K562 (cell line): ENCODE measurements around the gene GON4L. TPM values are rescaled to one million over a fixed set of nuclear protein-coding genes. Genes with fewer than 3 reads are reported as not detected.
A peak's percentile ranks its signal among the peaks of the same experiment; 100 is the strongest.

Source experiments
- ELF1 ChIP-seq: fragments of 200-800 bp; sonication (Bioruptor generic); IDR thresholded peaks from 2 replicates; pipeline ENCODE4 v1.6.1; 2016; ENCODE audit warnings: missing genetic modification characterization, missing compliant biosample characterization
- HDAC1 ChIP-seq, 2 experiments: fragments of 450-650 bp; IDR thresholded peaks; 2 replicates each; pipeline ENCODE4 v1.6.1; 2016 to 2017; ENCODE audit warnings: inconsistent platforms in 1 of 2, mild to moderate bottlenecking in 1 of 2, moderate library complexity in 1 of 2
- HDAC2 ChIP-seq: fragments of 450-650 bp; IDR thresholded peaks from 2 replicates; pipeline ENCODE4 v1.6.1; 2016; ENCODE audit warnings: mild to moderate bottlenecking
- LCOR ChIP-seq: sonication (generic); formaldehyde crosslinking; IDR thresholded peaks from 2 replicates; pipeline ENCODE4 v1.8.0; 2022; ENCODE audit warnings: mild to moderate bottlenecking, missing genetic modification reagents
- SPI1 ChIP-seq: IDR thresholded peaks from 2 replicates; pipeline ENCODE4 v1.6.1; 2011; ENCODE audit warnings: low read depth, low read length, control low read depth, borderline replicate concordance
- polyA plus RNA-seq, 8 experiments: library from polyadenylated mRNA; depleted of rRNA in 4 of 8; stranded (reverse) in 5 of 8; unstranded in 3 of 8; fragments of >200 nt; fragmentation: Nextera tagmentation in 2 of 8; fragmentation: Illumina TruSeq in 1 of 8; extraction: Ambion mirVana in 2 of 8; extraction: Trizol in 1 of 8; gene quantifications; 2 replicates each; pipeline versions ENCODE4 v1.2.1 to v1.2.3, GENCODE V29; 2011 to 2014; ENCODE audit warnings: inconsistent platforms in 1 of 8, missing spikeins in 1 of 8
- total RNA-seq, 7 experiments: library from RNA; depleted of rRNA in 6 of 7; stranded (reverse); fragments of >200 nt in 6 of 7; fragmentation: Illumina TruSeq in 2 of 7; extraction: Trizol in 2 of 7; gene quantifications; 2 replicates each; pipeline versions ENCODE4 v1.2.1 to v1.2.3, GENCODE V29; 2011 to 2021; ENCODE audit warnings: low replicate concordance in 1 of 7
- TF ChIP-seq, protein P1 (sequence below): fragments of 450-650 bp; IDR thresholded peaks from 2 replicates; pipeline ENCODE4 v1.6.1; 2016; ENCODE audit warnings: mild to moderate bottlenecking, moderate library complexity

Gene GON4L
- total and polyA plus RNA-seq, 9 of the 15 experiments (the other 6 are each of a cell fraction or from before 2014, with no cell fraction given): 20.2 to 47.4 (median 33.6) TPM

DNA sequence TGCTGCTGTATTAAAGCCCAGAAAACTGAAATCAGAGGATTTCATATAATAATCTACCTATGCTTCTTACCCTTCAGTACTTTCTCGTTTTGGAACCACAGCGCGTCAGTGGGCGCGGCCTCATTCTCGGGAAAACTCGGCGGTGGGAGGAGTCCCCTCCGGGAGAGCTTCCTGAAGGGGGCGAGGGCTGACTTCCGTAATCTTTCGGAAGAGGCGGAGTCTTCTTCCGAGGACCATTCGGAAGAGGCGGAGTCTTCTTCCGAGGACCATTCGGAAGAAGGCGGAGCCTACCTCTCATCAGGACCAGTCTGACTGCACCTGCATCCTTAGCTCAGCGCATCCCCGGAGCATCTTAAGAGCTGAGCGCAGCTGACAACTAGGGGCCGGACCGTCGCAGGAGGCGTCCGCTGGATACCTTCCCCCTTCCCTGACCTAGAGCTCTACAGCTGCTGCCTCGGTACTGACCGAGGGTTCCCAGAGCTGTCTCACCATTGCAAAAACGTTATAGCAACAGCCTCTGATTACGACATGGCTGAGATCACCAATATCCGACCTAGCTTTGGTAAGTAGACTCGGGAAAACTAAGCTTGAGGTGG is 2.3 kb upstream of the GON4L start, which contains the start of gene SYT11 (continued):
- TF ChIP-seq HDAC1 (IDR thresholded peaks at IDR 0.05) (peak in 1 of 2 experiments; percentile 89; a peak in 2 of 4 replicates), LCOR (0 out of 2 replicates have a peak, but pooled peaks have one; percentile 65), ELF1 (tag) (peak; percentile 90), HDAC2 (peak; percentile 99), SPI1 (peak; percentile 82)
- TF ChIP-seq, protein P1, sequence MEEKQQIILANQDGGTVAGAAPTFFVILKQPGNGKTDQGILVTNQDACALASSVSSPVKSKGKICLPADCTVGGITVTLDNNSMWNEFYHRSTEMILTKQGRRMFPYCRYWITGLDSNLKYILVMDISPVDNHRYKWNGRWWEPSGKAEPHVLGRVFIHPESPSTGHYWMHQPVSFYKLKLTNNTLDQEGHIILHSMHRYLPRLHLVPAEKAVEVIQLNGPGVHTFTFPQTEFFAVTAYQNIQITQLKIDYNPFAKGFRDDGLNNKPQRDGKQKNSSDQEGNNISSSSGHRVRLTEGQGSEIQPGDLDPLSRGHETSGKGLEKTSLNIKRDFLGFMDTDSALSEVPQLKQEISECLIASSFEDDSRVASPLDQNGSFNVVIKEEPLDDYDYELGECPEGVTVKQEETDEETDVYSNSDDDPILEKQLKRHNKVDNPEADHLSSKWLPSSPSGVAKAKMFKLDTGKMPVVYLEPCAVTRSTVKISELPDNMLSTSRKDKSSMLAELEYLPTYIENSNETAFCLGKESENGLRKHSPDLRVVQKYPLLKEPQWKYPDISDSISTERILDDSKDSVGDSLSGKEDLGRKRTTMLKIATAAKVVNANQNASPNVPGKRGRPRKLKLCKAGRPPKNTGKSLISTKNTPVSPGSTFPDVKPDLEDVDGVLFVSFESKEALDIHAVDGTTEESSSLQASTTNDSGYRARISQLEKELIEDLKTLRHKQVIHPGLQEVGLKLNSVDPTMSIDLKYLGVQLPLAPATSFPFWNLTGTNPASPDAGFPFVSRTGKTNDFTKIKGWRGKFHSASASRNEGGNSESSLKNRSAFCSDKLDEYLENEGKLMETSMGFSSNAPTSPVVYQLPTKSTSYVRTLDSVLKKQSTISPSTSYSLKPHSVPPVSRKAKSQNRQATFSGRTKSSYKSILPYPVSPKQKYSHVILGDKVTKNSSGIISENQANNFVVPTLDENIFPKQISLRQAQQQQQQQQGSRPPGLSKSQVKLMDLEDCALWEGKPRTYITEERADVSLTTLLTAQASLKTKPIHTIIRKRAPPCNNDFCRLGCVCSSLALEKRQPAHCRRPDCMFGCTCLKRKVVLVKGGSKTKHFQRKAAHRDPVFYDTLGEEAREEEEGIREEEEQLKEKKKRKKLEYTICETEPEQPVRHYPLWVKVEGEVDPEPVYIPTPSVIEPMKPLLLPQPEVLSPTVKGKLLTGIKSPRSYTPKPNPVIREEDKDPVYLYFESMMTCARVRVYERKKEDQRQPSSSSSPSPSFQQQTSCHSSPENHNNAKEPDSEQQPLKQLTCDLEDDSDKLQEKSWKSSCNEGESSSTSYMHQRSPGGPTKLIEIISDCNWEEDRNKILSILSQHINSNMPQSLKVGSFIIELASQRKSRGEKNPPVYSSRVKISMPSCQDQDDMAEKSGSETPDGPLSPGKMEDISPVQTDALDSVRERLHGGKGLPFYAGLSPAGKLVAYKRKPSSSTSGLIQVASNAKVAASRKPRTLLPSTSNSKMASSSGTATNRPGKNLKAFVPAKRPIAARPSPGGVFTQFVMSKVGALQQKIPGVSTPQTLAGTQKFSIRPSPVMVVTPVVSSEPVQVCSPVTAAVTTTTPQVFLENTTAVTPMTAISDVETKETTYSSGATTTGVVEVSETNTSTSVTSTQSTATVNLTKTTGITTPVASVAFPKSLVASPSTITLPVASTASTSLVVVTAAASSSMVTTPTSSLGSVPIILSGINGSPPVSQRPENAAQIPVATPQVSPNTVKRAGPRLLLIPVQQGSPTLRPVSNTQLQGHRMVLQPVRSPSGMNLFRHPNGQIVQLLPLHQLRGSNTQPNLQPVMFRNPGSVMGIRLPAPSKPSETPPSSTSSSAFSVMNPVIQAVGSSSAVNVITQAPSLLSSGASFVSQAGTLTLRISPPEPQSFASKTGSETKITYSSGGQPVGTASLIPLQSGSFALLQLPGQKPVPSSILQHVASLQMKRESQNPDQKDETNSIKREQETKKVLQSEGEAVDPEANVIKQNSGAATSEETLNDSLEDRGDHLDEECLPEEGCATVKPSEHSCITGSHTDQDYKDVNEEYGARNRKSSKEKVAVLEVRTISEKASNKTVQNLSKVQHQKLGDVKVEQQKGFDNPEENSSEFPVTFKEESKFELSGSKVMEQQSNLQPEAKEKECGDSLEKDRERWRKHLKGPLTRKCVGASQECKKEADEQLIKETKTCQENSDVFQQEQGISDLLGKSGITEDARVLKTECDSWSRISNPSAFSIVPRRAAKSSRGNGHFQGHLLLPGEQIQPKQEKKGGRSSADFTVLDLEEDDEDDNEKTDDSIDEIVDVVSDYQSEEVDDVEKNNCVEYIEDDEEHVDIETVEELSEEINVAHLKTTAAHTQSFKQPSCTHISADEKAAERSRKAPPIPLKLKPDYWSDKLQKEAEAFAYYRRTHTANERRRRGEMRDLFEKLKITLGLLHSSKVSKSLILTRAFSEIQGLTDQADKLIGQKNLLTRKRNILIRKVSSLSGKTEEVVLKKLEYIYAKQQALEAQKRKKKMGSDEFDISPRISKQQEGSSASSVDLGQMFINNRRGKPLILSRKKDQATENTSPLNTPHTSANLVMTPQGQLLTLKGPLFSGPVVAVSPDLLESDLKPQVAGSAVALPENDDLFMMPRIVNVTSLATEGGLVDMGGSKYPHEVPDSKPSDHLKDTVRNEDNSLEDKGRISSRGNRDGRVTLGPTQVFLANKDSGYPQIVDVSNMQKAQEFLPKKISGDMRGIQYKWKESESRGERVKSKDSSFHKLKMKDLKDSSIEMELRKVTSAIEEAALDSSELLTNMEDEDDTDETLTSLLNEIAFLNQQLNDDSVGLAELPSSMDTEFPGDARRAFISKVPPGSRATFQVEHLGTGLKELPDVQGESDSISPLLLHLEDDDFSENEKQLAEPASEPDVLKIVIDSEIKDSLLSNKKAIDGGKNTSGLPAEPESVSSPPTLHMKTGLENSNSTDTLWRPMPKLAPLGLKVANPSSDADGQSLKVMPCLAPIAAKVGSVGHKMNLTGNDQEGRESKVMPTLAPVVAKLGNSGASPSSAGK: no peak
